ENCODE data around the gene PCCB. TPM values are rescaled to one million over a fixed set of nuclear protein-coding genes. Genes with fewer than 3 reads are reported as not detected.

The PCCB gene
- total and polyA plus RNA-seq, 2 of the 8 experiments (the other 6 are each of a cell fraction or from before 2014, with no cell fraction given) = 56.7 to 84.4 TPM

DNA sequence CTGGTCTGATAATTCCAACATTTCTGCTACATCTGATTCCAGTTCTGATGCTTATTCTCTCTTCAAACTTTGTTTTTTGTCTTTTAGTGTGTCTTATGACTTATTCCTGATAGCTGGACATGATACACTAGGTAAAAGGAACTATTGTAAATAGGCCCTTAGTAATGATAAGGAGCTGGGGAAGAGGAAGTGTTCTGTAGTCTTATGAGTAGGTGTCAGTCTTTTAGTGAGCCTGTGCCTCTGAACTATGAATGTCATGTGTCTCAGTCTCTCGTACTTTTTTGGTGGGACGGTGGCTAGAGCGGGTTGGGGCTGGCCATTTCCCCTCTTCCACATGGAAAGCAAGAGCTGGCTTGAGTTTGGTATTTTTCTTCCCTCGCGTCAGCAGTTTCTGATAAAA is 41.2 kb downstream of the PCCB start:
- H2BK120ac ChIP-seq (replicated peaks; ENCODE audit: low read depth, low read length) = no peak overlapping the region

More for the DNA sequence above, 41.2 kb downstream of the PCCB start:
- TF ChIP-seq TEAD4 (IDR thresholded peaks at IDR 0.05; ENCODE audit: low read depth, low read length) = no peak
- TF ChIP-seq RAD21 (IDR thresholded peaks at IDR 0.05 in 1 of 2, conservative IDR thresholded peaks at IDR 0.05 in 1 of 2; ENCODE audit: low read depth in 2 of 2, low read length in 2 of 2) = no peak
- no peak for TF ChIP-seq HDAC2 (IDR thresholded peaks at IDR 0.05; ENCODE audit: borderline replicate concordance in 1 of 2, low read depth in 2 of 2, low read length in 2 of 2)
- TF ChIP-seq CEBPB (IDR thresholded peaks at IDR 0.05; ENCODE audit: low read depth, low read length) = no peak
- no peak for TF ChIP-seq MAX (IDR thresholded peaks at IDR 0.05)
- no peak for TF ChIP-seq SP4 (IDR thresholded peaks at IDR 0.05; ENCODE audit: low read length)
- H3K36me3 ChIP-seq (ENCODE audit: control insufficient read depth in 2 of 4, insufficient read depth in 4 of 4, low read length in 3 of 4) = peaks cover 0 to 6% (median 2%) of the 10 kb centered on the region in 4 experiments; a peak in 4 of 8 replicates
- FAIRE-seq (no peak), DNase-seq (ENCODE audit: low read depth in 1 of 2, low spot score in 2 of 2) (no peak)
- no peaks in the 10 kb centered on the region for H3K9me3 ChIP-seq (ENCODE audit: insufficient read depth in 2 of 2, low read depth in 1 of 2, low read length in 1 of 2)
- no peak overlapping the region for H3K27ac ChIP-seq (ENCODE audit: low read depth, low read length)
- H3K4me3 ChIP-seq (ENCODE audit: extremely low read depth in 1 of 4, insufficient read depth in 2 of 4, low read depth in 3 of 4, low read length in 4 of 4) = no peak overlapping the region
- no peak overlapping the region for H4K91ac ChIP-seq (replicated peaks; ENCODE audit: insufficient read length, low read length)
- no peak overlapping the region for H2BK12ac ChIP-seq (ENCODE audit: low read depth, low read length)
- no peak overlapping the region for H3K18ac ChIP-seq (ENCODE audit: extremely low read depth, low read length)
- WGBS, 2 experiments (ENCODE audit: extremely low coverage in 1 of 2, insufficient coverage in 1 of 2, insufficient read length in 1 of 2, insufficient replicate concordance in 2 of 2, low coverage in 1 of 2, low lambda C conversion rate in 2 of 2, missing lambda C conversion rate in 1 of 2) = 95% methylated on average over 5 of the region's 5 CpGs; no CpG with 5 or more reads in 1 of the 2 experiments
- H2BK20ac ChIP-seq (ENCODE audit: low read length) = no peak overlapping the region
- no peak overlapping the region for H3K4me2 ChIP-seq (ENCODE audit: insufficient read depth in 1 of 2, low read depth in 2 of 2, low read length in 2 of 2)
- H3K23ac ChIP-seq (ENCODE audit: insufficient read length) = no peak overlapping the region
- H2BK15ac ChIP-seq (ENCODE audit: low read length) = no peak overlapping the region
- no peaks in the 10 kb centered on the region for H3K79me1 ChIP-seq (ENCODE audit: low read depth, low read length)
- no peaks in the 10 kb centered on the region for H3K27me3 ChIP-seq (replicated peaks in 1 of 4; ENCODE audit: control insufficient read depth in 3 of 4, extremely low read depth in 1 of 4, insufficient read depth in 3 of 4, low read length in 3 of 4)
- H4K8ac ChIP-seq (ENCODE audit: extremely low read depth, insufficient read depth, low read length) = no peak overlapping the region
- no peaks in the 10 kb centered on the region for H3K23me2 ChIP-seq (ENCODE audit: low read depth, low read length)
- no peak overlapping the region for H3K14ac ChIP-seq (ENCODE audit: insufficient read length)
- H4K20me1 ChIP-seq (replicated peaks in 1 of 2; ENCODE audit: control insufficient read depth in 1 of 2, insufficient read depth in 2 of 2, low read length in 2 of 2) = no peaks in the 10 kb centered on the region
- no peak overlapping the region for H2AK5ac ChIP-seq (ENCODE audit: low read depth, low read length)
- no peak overlapping the region for H3K56ac ChIP-seq (replicated peaks; ENCODE audit: insufficient read length, low read depth, low read length)
- no peak overlapping the region for H2BK5ac ChIP-seq (ENCODE audit: low read depth, low read length)
- no peak overlapping the region for H3K9ac ChIP-seq (replicated peaks in 1 of 4; ENCODE audit: extremely low read depth in 1 of 4, low read depth in 3 of 4, low read length in 3 of 4)
- no peak overlapping the region for H2AFZ ChIP-seq (ENCODE audit: low read length)
- H4K5ac ChIP-seq (ENCODE audit: insufficient read length, low read depth, low read length) = no peak overlapping the region
- no peaks in the 10 kb centered on the region; a peak in 1 of 4 replicates for H3K79me2 ChIP-seq (ENCODE audit: control insufficient read depth in 1 of 2, insufficient read depth in 2 of 2, low read length in 2 of 2)
- POLR2A ChIA-PET (ENCODE audit: partially characterized antibody) = no interaction called here
- no peak overlapping the region for H3K4ac ChIP-seq (replicated peaks; ENCODE audit: insufficient read length, low read depth, low read length)
- no peaks in the 10 kb centered on the region for H3K4me1 ChIP-seq (replicated peaks in 1 of 4; ENCODE audit: control insufficient read depth in 3 of 4, insufficient read depth in 4 of 4, low read length in 3 of 4)
- CTCF ChIA-PET (ENCODE audit: partially characterized antibody) = interaction anchor here (1.1 kb wide), 1 partner anchor 41 kb away, joined by 3 read pairs; the partner anchor contains the start of gene PCCB
